Ascending aorta (tissue), 2 donors: Measurements from ENCODE around the gene NFIA. TPM values are rescaled to one million over a fixed set of nuclear protein-coding genes. Genes with fewer than 3 reads are reported as not detected.
A peak's percentile ranks its signal among the peaks of the same experiment; 100 is the strongest.

Experiments used
- DNase-seq, 2 donors: peaks; one replicate each; pipeline ENCODE4 v3.0.0-alpha.2; 2019; ENCODE audit warnings: low spot score in 2 of 2
- H3K27ac ChIP-seq, 2 donors: fragments of 200-600 bp; sonication (generic); one replicate each; pipeline ENCODE4 v1.5.1; 2016 to 2017; ENCODE audit warnings: mild to moderate bottlenecking in 1 of 2
- H3K27me3 ChIP-seq: fragments of 200-600 bp; sonication (generic); one replicate; pipeline ENCODE4 v1.5.1; 2017
- H3K36me3 ChIP-seq, 2 donors: fragments of 200-600 bp; sonication (generic); one replicate each; pipeline ENCODE4 v1.5.1; 2016
- H3K4me1 ChIP-seq, 2 donors: fragments of 200-600 bp; sonication (generic); one replicate each; pipeline ENCODE4 v1.5.1; 2016 to 2017; ENCODE audit warnings: mild to moderate bottlenecking in 1 of 2
- H3K4me3 ChIP-seq, 2 donors: fragments of 200-600 bp; sonication (generic); one replicate each; pipeline ENCODE4 v1.5.1; 2016 to 2017; ENCODE audit warnings: mild to moderate bottlenecking in 1 of 2
- H3K9me3 ChIP-seq, 2 donors: fragments of 200-600 bp; sonication (generic); one replicate each; pipeline ENCODE4 v1.5.1; 2016
- CTCF ChIP-seq, 3 experiments: fragments of 200-600 bp in 2 of 3; fragments of 450-650 bp in 1 of 3; sonication (generic) in 2 of 3; IDR thresholded peaks; one replicate each; pipeline ENCODE4 v1.5.1; 2016 to 2019; ENCODE audit warnings: antibody characterized with exemption in 3 of 3, mild to moderate bottlenecking in 1 of 3, moderate library complexity in 1 of 3
- intact Hi-C: fragments of 100-400 bp; cut with DNase I; formaldehyde crosslinking; loops from one replicate; pipeline ENCODE4 v1.15.1; 2023
- total RNA-seq: library from RNA; depleted of rRNA; stranded (reverse); fragments of >200 nt; gene quantifications from one replicate; pipeline ENCODE4 v1.1.0, GENCODE V29; 2016

Gene NFIA
- total RNA-seq, 1 donor from 2014 or later = 52.0 TPM

DNA sequence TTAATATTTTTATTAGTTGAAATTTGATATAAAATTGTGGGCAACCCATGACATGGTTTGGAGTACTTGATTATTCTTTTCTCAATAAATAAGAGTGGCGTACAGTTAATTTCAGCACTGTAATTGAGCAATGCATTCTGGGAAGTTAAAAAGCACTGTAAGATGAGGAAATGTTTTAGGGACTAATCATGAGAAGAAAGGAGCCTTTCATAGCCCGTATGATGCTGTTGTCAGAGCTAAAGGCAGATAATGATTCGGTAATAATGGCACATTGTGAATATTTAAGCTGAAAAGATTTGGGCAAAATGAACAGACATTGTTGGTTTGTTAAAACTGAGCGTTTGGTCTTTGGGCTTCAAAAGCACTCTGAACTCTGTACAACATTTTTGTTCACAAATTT lies 139.3 kb downstream of the NFIA start:
- DNase-seq = no peak
- intact Hi-C loops = loop anchor here (5.0 kb wide), 1 partner anchor 56 kb away; no protein-coding TSS in a partner anchor
- H3K4me3 ChIP-seq = peak overlapping the region in 1 of 2 donors; percentile 40
- no peaks in the 10 kb centered on the region for H3K36me3 ChIP-seq
- H3K9me3 ChIP-seq = no peaks in the 10 kb centered on the region
- H3K27me3 ChIP-seq = no peaks in the 10 kb centered on the region
- peaks cover 4 to 29% of the 10 kb centered on the region in 2 donors for H3K4me1 ChIP-seq
- TF ChIP-seq CTCF (IDR thresholded peaks at IDR 0.05) = no peak
- peak overlapping the region; percentile 10 to 30 for H3K27ac ChIP-seq

DNA sequence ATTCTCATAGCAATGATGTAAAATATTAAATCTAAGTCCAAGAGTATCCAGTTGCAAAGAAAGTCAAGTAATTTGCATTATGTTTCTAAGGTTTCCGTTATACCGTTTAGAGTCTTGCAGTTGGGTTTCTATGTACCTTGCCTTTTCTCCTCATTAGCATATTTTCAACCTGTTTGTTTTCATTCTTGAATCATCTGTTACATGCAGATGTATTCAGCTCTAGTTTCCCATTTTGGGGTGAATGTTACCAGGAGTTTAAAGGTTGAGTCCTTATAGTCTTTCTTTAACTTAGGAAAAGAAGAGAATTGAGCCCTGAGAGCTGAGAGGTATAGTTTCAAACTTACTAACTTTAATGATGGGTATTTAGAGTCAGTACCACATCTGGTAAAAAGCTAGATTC lies 139.9 kb downstream of the NFIA start:
- H3K4me1 ChIP-seq = peaks cover 4 to 33% of the 10 kb centered on the region in 2 donors
- H3K27ac ChIP-seq = peak overlapping the region; percentile 30 to 42
- no peaks in the 10 kb centered on the region for H3K36me3 ChIP-seq
- no peak for TF ChIP-seq CTCF (IDR thresholded peaks at IDR 0.05)
- H3K27me3 ChIP-seq = no peaks in the 10 kb centered on the region
- peak overlapping the region in 1 of 2 donors; percentile 40 for H3K4me3 ChIP-seq
- no peaks in the 10 kb centered on the region for H3K9me3 ChIP-seq
- intact Hi-C loops = loop anchor here (5.0 kb wide), 1 partner anchor 55 kb away; no protein-coding TSS in a partner anchor
- DNase-seq = no peak

DNA sequence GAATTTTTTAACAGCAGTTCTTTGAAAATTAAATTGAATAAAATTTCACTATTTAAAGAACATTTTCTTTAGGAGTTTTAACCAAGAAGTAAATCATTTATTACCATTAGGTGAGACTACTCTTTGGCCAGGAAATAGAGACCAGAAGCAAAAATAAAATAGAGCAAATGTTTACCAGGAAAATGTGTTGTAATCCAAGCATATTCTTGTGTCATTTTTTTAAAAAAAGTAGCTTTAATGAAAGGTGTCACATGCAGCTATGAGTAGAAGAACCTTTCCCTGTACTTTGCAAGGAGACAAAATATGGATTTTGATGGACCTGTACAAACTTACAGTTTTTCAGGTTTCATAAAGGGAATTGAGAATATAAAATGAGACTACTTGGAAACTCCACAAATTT lies 140.8 kb downstream of the NFIA start:
- H3K4me1 ChIP-seq = peaks cover 3 to 33% of the 10 kb centered on the region in 2 donors
- no peak overlapping the region for H3K4me3 ChIP-seq
- H3K27me3 ChIP-seq = no peaks in the 10 kb centered on the region
- H3K27ac ChIP-seq = peak overlapping the region; percentile 30 to 42
- no peak for DNase-seq
- intact Hi-C loops = loop anchor here (5.0 kb wide), 1 partner anchor 54 kb away; no protein-coding TSS in a partner anchor
- TF ChIP-seq CTCF (IDR thresholded peaks at IDR 0.05) = no peak
- H3K36me3 ChIP-seq = no peaks in the 10 kb centered on the region
- H3K9me3 ChIP-seq = no peaks in the 10 kb centered on the region

- Histone ChIP-seq H3K4me3 (no peak overlapping the region), H3K27me3 (no peaks in the 10 kb centered on the region), H3K27ac (peak overlapping the region in 1 of 2 donors; percentile 27), H3K9me3 (no peaks in the 10 kb centered on the region), H3K36me3 (no peaks in the 10 kb centered on the region), H3K4me1 (peaks cover 3 to 36% of the 10 kb centered on the region in 2 donors)
- intact Hi-C loops = loop anchor here (5.0 kb wide), 1 partner anchor 53 kb away; no protein-coding TSS in a partner anchor
- no peak for DNase-seq
- TF ChIP-seq CTCF (IDR thresholded peaks at IDR 0.05) = no peak
Measured at GRCh38 chr1:61224609-61225008, 142.2 kb downstream of the NFIA start.

GRCh38 chr1:61225478-61225877 lies 143.1 kb downstream of the NFIA start:
- no peaks in the 10 kb centered on the region for H3K9me3 ChIP-seq
- H3K36me3 ChIP-seq = no peaks in the 10 kb centered on the region
- no peak overlapping the region for H3K4me3 ChIP-seq
- H3K4me1 ChIP-seq = peaks cover 3 to 36% of the 10 kb centered on the region in 2 donors
- H3K27ac ChIP-seq = no peak overlapping the region
- intact Hi-C loops = no loop called here
- H3K27me3 ChIP-seq = no peaks in the 10 kb centered on the region
- TF ChIP-seq CTCF (IDR thresholded peaks at IDR 0.05) = no peak
- DNase-seq = no peak
